Astrocyte of the hippocampus (primary cell): ENCODE results near the gene WDR33.

Experiments
- DNase-seq: peaks from one replicate; pipeline ENCODE4 v3.0.0; 2011; ENCODE audit warnings: low read depth, low spot score

The WDR33 gene

GRCh38 chr2:127719301-127720218 is 91.4 kb downstream of the WDR33 start:
- DNase-seq: no peak

GRCh38 chr2:127718271-127718670 is 92.7 kb downstream of the WDR33 start:
- no peak for DNase-seq

GRCh38 chr2:127715778-127716449 is 95.1 kb downstream of the WDR33 start:
- DNase-seq: no peak

GRCh38 chr2:127713562-127713961 is 97.4 kb downstream of the WDR33 start:
- DNase-seq: no peak

- no peak for DNase-seq
Observed at GRCh38 chr2:127712999-127713398, 98.0 kb downstream of the WDR33 start.

GRCh38 chr2:127709336-127709735 is 101.6 kb downstream of the WDR33 start:
- DNase-seq: no peak

GRCh38 chr2:127707890-127708648 is 102.9 kb downstream of the WDR33 start:
- DNase-seq: peak; percentile 79

GRCh38 chr2:127706215-127706990 is 104.6 kb downstream of the WDR33 start:
- DNase-seq: no peak

- DNase-seq: no peak
Observed at GRCh38 chr2:127705391-127706065, 105.4 kb downstream of the WDR33 start.

GRCh38 chr2:127704641-127705390 is 106.2 kb downstream of the WDR33 start:
- DNase-seq: no peak

- no peak for DNase-seq
Observed at GRCh38 chr2:127703282-127703681, 107.7 kb downstream of the WDR33 start.

GRCh38 chr2:127702395-127703009 is 108.5 kb downstream of the WDR33 start:
- DNase-seq: no peak

GRCh38 chr2:127701651-127702394 is 109.1 kb downstream of the WDR33 start:
- DNase-seq: peak; percentile 91

GRCh38 chr2:127701193-127701650 is 109.7 kb downstream of the WDR33 start, which contains the start of gene SFT2D3:
Gene SFT2D3, plus strand, starts transcription at chr2:127701497. Its CDS starts 32 bp downstream, at chr2:127701529.
- DNase-seq: peak; percentile 97

- peak; percentile 16 for DNase-seq
Observed at GRCh38 chr2:127700527-127701192, 110.3 kb downstream of the WDR33 start.

- no peak for DNase-seq
Observed at GRCh38 chr2:127698553-127699355, 112.2 kb downstream of the WDR33 start.

GRCh38 chr2:127697482-127698180 is 113.3 kb downstream of the WDR33 start:
- DNase-seq: no peak
